Activated gamma-delta T cell treated with anti-CD3 and anti-CD28 coated beads, Interleukin-2, amount 50 U/mL, for 16 hours (primary cell): ENCODE results near the gene SHANK1.
"Not testable (repeated sequence)": the region's sequence is repeated elsewhere in the genome, so short reads cannot be mapped to it uniquely, and the experiment has no call there.

Source experiments
- DNase-seq: peaks from one replicate; pipeline ENCODE4 v3.0.0-alpha.2; 2020; ENCODE audit warnings: low read depth

Gene SHANK1

GRCh38 chr19:50633973-50634372 lies 85.6 kb downstream of the SHANK1 start:
- no peak for DNase-seq

DNA sequence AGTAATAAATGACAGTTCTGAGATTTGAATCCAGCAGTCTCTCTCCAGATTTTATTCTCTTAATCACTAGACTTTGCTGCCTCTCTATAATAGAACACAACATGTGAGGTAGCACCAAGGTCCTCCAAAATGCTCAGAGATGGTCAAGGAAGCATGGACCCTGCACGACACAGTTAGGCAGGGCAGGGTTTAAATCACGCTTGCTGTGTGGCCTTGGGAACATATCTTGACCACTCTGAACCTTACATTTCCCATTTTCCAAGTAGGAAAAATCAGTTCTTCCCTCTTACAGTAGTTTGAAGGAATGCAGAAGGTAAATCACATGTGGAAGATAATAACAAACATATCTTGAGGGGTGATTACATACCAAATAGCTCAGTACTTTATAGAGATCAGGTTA lies 86.2 kb downstream of the SHANK1 start:
- DNase-seq, result no peak

- no peak for DNase-seq
Measured at GRCh38 chr19:50632151-50632835, 87.3 kb downstream of the SHANK1 start.

GRCh38 chr19:50629801-50630200 lies 89.8 kb downstream of the SHANK1 start:
- no peak for DNase-seq

- no peak for DNase-seq
Measured at GRCh38 chr19:50629194-50629593, 90.4 kb downstream of the SHANK1 start.

DNA sequence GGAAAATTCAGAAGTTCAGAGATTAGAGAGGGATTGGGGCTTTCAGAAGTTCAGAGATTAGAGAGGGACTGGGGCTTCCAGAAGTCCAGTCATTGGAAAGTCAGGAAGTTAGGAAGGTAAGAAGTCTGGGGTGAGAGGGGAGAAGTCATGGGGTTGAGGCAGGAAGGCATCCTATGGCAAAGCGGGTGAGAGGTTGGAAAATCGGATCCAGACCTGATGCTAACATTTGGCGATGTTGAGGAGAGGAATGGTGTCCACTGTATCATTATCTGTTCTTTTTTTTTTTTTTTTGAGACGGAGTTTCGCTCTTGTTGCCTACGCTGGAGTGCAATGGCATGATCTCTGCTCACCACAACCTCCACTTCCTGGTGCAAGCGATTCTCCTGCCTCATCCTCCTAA lies 91.1 kb downstream of the SHANK1 start:
- DNase-seq, result no peak

- DNase-seq, result no peak
Measured at GRCh38 chr19:50628146-50628545, 91.5 kb downstream of the SHANK1 start.

DNA sequence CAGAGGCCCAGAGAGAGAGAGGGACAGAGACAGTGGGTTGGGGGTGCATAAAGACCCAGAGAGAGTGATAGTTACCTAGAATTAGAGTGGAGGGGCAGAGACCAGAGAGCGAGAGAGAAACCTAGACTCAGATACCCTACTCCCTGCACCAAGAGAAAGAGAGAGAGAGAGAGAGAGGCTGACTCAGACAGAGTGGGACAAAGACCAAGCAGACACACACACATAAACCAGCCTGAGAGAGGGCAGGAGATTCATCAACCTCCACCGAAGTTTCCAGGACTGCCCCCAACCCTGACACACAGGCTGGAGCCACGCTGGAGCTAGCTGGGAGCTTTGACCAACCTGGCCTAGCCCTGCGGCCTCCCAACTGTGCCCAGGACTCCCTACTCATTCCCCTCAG lies 92.8 kb downstream of the SHANK1 start:
- DNase-seq, result no peak

- DNase-seq, result no peak
Measured at GRCh38 chr19:50626011-50626410, 93.6 kb downstream of the SHANK1 start.

DNA sequence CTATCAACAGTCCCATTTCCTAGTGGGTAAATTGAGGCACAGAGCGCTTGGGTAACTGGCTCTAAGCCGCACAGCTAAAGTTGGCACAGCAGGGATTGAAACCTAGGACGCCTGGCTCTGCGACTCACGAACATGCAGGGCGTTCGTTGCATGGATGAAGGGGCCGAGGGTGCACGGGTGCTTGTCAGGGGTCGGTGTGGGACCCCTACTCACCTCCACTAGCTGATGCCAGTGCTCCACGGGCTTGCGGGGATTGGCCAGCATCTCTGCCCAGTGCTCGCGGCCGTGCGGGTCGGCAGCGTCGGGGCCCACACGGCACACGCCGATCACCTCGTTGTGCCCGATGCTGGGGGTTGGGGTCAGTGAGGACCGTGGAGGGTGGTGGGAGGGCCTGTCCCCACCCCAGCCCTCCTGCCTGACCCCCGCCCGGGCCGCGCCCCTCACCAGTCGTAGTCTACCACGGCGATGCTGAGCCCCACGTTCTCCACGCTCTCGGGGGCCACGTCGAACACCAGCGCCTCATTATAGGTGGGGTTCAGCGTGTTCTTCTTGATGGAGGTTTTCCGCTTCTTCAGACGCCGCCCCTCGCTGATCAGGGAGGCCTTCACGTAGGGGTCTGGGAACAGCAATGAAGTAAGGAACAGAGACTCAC lies 94.5 kb downstream of the SHANK1 start:
- no peak for DNase-seq

DNA sequence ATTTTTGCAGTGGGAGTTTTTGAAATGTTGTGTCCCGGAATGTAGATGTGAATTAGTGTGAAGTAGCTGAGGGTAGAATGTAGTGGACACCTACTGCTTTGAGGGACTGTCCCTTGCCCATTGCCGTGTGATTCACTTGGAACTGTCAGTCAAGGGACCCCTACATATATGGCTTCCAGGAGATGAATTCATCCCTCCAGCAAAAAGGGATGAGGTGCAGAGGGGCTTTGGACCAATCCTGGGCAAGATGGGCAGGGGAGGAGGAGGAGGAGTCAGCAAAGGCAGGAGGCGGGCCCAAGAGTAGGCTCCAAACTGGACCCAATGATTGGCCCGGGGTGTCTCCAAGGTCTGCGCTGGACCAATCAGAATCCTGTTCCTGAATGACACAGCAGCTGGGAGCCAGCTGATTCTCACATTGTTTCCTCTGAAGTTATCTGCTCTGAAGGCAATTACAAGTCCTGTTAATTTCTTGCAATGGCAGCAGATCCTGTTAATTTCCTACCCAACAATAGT lies 99.2 kb downstream of the SHANK1 start:
- DNase-seq, result not testable (repeated sequence)

DNA sequence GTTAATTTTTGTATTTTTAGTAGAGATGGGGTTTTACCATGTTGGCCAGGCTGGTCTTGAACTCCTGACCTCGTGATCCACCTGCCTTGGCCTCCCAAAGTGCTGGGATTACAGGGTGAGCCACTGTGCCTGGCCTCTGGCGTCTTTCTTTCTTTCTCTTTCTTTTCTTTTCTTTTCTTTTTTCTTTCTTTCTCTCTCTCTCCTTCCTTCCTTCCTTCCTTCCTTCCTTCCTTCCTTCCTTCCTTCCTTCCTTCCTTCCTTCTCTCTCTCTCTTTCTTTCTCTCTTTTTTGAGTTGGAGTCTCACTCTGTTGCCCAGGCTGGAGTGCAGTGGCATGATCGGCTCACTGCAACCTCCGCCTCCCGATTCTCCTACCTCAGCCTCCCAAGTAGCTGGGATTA lies 100.4 kb downstream of the SHANK1 start:
- not testable (repeated sequence) for DNase-seq

DNA sequence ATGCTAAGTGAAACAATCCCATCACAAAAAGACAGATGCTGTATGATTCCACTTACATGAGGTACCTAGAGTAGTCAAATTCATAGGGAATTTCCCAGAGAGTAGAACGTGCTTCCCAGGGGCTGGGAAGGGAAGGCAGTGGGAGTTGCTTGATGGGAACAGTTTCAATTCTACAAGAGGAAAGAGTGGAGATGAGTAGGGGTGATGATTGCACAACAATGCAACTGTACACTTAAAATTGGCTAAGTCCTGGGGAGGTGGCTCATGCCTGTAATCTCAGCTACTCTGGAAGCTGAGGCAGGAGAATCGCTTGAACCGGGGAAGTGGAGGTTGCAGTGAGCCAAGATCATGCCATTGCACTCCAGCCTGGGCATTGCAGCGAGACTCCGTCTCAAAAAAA lies 101.2 kb downstream of the SHANK1 start:
- DNase-seq, result not testable (repeated sequence)

DNA sequence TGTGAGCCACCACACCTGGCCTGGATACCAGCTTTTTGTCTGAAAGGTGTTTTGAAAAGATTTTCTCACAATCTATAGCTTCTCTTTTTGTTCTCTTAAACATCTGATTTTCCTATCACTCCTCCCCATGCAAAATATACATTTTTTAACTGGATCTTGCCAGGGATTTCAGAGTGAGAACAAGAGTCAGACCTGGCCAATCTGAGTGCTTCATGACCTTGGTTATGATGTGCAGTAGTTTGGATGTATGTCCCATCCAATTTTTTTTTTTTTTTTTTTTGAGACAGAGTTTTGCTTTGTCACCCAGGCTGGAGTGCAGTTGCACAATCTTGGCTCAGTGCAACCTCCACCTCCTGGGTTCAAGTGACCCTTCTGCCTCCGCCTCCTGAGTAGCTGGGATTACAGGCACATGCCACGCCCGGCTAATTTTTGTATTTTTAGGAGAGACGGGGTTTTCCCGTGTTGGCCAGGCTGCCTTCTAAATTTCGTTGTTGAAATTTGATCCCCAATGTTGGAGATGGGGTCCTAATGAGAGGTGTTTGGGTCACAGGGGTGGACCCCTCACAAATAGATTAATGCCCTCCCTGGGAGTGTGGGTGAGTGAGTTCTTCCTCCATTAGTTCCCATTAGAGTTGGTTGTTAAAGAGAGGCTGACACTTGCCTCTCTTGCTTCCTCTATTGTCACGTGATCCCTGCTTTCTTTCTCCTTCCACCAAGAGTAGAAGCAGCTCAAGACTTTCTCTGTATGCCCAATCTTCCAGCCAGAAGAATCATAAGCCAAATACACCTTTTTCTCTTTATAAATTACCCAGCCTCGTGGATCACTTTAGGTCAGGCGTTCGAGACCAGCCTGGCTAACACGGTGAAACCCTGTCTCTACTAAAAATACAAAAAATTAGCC lies 106.8 kb downstream of the SHANK1 start:
- DNase-seq, result not testable (repeated sequence)
